GM12878 (cell line): ENCODE measurements around the gene LRP10. TPM values are rescaled to one million over a fixed set of nuclear protein-coding genes. Genes with fewer than 3 reads are reported as not detected.

Experiments used
- ATAC-seq: fragments of 200-7000 bp; cut with Tn5 transposase; 3 replicates; pipeline ENCODE4 v1.9.1; 2020; ENCODE audit warnings: mild to moderate bottlenecking, moderate library complexity
- Bru-seq: library from RNA; stranded (reverse); fragments of 400-500 nt; gene quantifications from one replicate; lab custom pipeline; 2021; lab: Mats Ljungman, UMichigan
- BruChase-seq, 2 experiments: library from RNA; stranded (reverse); fragments of 400-500 nt; gene quantifications; one replicate each; lab custom pipeline; 2021; lab: Mats Ljungman, UMichigan
- BruUV-seq: library from RNA; stranded (reverse); fragments of 400-500 nt; replicated peaks from 2 replicates; lab custom pipeline; 2021; lab: Mats Ljungman, UMichigan
- CTCF ChIA-PET: fragments of 300-600 bp; sonication (Branson Sonifier 250); formaldehyde crosslinking; extraction: SDS; loops from one replicate; lab custom pipeline; 2021; ENCODE audit warnings: inconsistent platforms; lab: Yijun Ruan, JAX
- POLR2A ChIA-PET: fragments of 350-600 bp; formaldehyde crosslinking; extraction: SDS; loops from one replicate; lab custom pipeline; 2021; ENCODE audit warnings: inconsistent platforms; lab: Charles Lee
- RAD21 ChIA-PET: fragments of 300-600 bp; sonication (Branson Sonifier 250); formaldehyde crosslinking; loops from one replicate; lab custom pipeline; 2023; ENCODE audit warnings: antibody characterized with exemption; ENCODE audit not compliant: unreplicated experiment; lab: Charles Lee
- SMC1A ChIA-PET: fragments of 300-600 bp; sonication (Branson Sonifier 250); formaldehyde crosslinking; loops from one replicate; lab custom pipeline; 2023; ENCODE audit not compliant: unreplicated experiment, uncharacterized antibody; lab: Charles Lee
- DNase-seq: peaks from one replicate; pipeline ENCODE4 v3.0.0-alpha.2; 2011; ENCODE audit warnings: low read depth, low spot score
- FAIRE-seq: peaks from 3 replicates; lab custom pipeline; 2011; peaks lifted over from hg19 to GRCh38; lab: Jason Lieb, UNC
- H2AFZ ChIP-seq: 2 replicates; pipeline ENCODE4 v1.6.0; 2011; ENCODE audit warnings: low read depth, low read length, control low read depth; ENCODE audit not compliant: control insufficient read depth
- H3K27ac ChIP-seq: 2 replicates; pipeline ENCODE4 v1.5.1; 2011; ENCODE audit warnings: control low read depth; ENCODE audit not compliant: control insufficient read depth, insufficient read depth
- H3K27me3 ChIP-seq, 2 experiments: replicated peaks in 1 of 2; 2 replicates each; pipeline versions ENCODE4 v1.6.0 to v1.6.1; 2011; ENCODE audit warnings: low read length in 1 of 2; ENCODE audit not compliant: control insufficient read depth in 2 of 2, insufficient read depth in 2 of 2
- H3K36me3 ChIP-seq, 2 experiments: 2 replicates each; pipeline ENCODE4 v1.5.1; 2011; ENCODE audit warnings: low read length in 1 of 2; ENCODE audit not compliant: control insufficient read depth in 2 of 2, insufficient read depth in 2 of 2
- H3K4me1 ChIP-seq: 2 replicates; pipeline ENCODE4 v1.6.1; 2011; ENCODE audit warnings: mild to moderate bottlenecking, low read length, moderate library complexity, mixed read lengths; ENCODE audit not compliant: control insufficient read depth, insufficient read depth
- H3K4me2 ChIP-seq: 2 replicates; pipeline ENCODE4 v1.6.0; 2011; ENCODE audit warnings: control low read depth; ENCODE audit not compliant: control insufficient read depth, insufficient read depth
- H3K4me3 ChIP-seq: fragments of 200-600 bp; sonication (generic); 2 replicates; pipeline ENCODE4 v1.5.1; 2016
- H3K79me2 ChIP-seq: 2 replicates; pipeline ENCODE4 v1.6.0; 2011; ENCODE audit warnings: low read length; ENCODE audit not compliant: control insufficient read depth, insufficient read depth
- H3K9ac ChIP-seq: 2 replicates; pipeline ENCODE4 v1.8.0; 2011; ENCODE audit warnings: low read length, control low read depth, mixed read lengths; ENCODE audit not compliant: control insufficient read depth, insufficient read depth
- H3K9me3 ChIP-seq: replicated peaks from 3 replicates; pipeline ENCODE4 v1.5.1; 2011; ENCODE audit warnings: mild to moderate bottlenecking, low read length; ENCODE audit not compliant: control insufficient read depth, insufficient read depth
- H4K20me1 ChIP-seq: 2 replicates; pipeline ENCODE4 v1.6.0; 2011; ENCODE audit not compliant: control insufficient read depth, insufficient read depth
- BMI1 ChIP-seq: fragments of 450-650 bp; IDR thresholded peaks from 2 replicates; pipeline ENCODE4 v1.6.1; 2016; ENCODE audit warnings: mild to moderate bottlenecking, moderate library complexity, borderline replicate concordance
- CREB1 ChIP-seq: IDR thresholded peaks from 2 replicates; pipeline ENCODE4 v1.6.1; 2012; ENCODE audit warnings: low read depth, mild to moderate bottlenecking, inconsistent platforms
- ETV6 ChIP-seq, 2 experiments: fragments of 450-650 bp in 1 of 2; IDR thresholded peaks in 1 of 2; conservative IDR thresholded peaks in 1 of 2; 2 replicates each; pipeline ENCODE4 v1.6.1; 2014; ENCODE audit warnings: antibody characterized with exemption in 1 of 2, borderline replicate concordance in 1 of 2, low read depth in 1 of 2, mild to moderate bottlenecking in 1 of 2, moderate library complexity in 1 of 2
- PAX5 ChIP-seq: IDR thresholded peaks from 2 replicates; pipeline ENCODE4 v1.6.1; 2011; ENCODE audit warnings: low read depth, low read length, borderline replicate concordance
- PBX3 ChIP-seq: IDR thresholded peaks from 2 replicates; pipeline ENCODE4 v1.6.1; 2011; ENCODE audit warnings: mild to moderate bottlenecking, low read depth, low read length, moderate library complexity; ENCODE audit not compliant: insufficient replicate concordance
- POLR2AphosphoS2 ChIP-seq: IDR thresholded peaks from 2 replicates; pipeline ENCODE4 v1.6.1; 2011; ENCODE audit warnings: low read depth, mild to moderate bottlenecking, low read length, improper control_type of control experiment, moderate library complexity
- RB1 ChIP-seq: fragments of 450-650 bp; formaldehyde crosslinking; IDR thresholded peaks from 2 replicates; pipeline ENCODE4 v1.6.1; 2017; ENCODE audit warnings: mild to moderate bottlenecking, borderline replicate concordance
- SPI1 ChIP-seq: IDR thresholded peaks from 2 replicates; pipeline ENCODE4 v1.6.1; 2011; ENCODE audit warnings: low read depth, mild to moderate bottlenecking, low read length, moderate library complexity, borderline replicate concordance; ENCODE audit not compliant: insufficient read depth
- SRF ChIP-seq, 2 experiments: IDR thresholded peaks; 2 replicates each; pipeline ENCODE4 v1.6.1; 2011; ENCODE audit warnings: low read depth in 2 of 2, low read length in 2 of 2, mild to moderate bottlenecking in 1 of 2, moderate library complexity in 1 of 2
- STAT3 ChIP-seq: IDR thresholded peaks from 2 replicates; pipeline ENCODE4 v1.6.1; 2011; ENCODE audit warnings: low read depth, low read length, improper control_type of control experiment
- TCF12 ChIP-seq: IDR thresholded peaks from 2 replicates; pipeline ENCODE4 v1.6.1; 2011; ENCODE audit warnings: low read depth, mild to moderate bottlenecking, low read length
- TCF3 ChIP-seq: IDR thresholded peaks from 2 replicates; pipeline ENCODE4 v1.6.1; 2012; ENCODE audit warnings: low read depth, mild to moderate bottlenecking, low read length, borderline replicate concordance; ENCODE audit not compliant: insufficient read depth
- ZZZ3 ChIP-seq: IDR thresholded peaks from 2 replicates; pipeline ENCODE4 v1.6.1; 2011; ENCODE audit warnings: low read depth; ENCODE audit not compliant: control insufficient read depth, insufficient read length
- WGBS: methylation state at CpG from one replicate; pipeline ENCODE4 v1.1.6; 2016; ENCODE audit warnings: low lambda C conversion rate; ENCODE audit not compliant: insufficient replicate concordance, insufficient coverage; ENCODE audit errors: missing lambda C conversion rate; 5-methylcytosine and 5-hydroxymethylcytosine counted together
- in situ Hi-C: fragments of 300-500 bp; cut with MboI; formaldehyde crosslinking; loops from 9 replicates; pipeline ENCODE4 v1.14.3; 2018; ENCODE audit warnings: mixed read lengths
- intact Hi-C: fragments of 100-400 bp; cut with micrococcal nuclease; formaldehyde crosslinking; loops from one replicate; pipeline ENCODE4 v1.14.2; 2022; ENCODE audit not compliant: unreplicated experiment
- long read RNA-seq, 2 experiments: library from polyadenylated mRNA; unstranded; transcript quantifications; one replicate each; pipeline ENCODE4 v2.0.0, GENCODE V29; 2019 to 2020
- polyA minus RNA-seq, 3 experiments: library from RNA; depleted of rRNA, polyadenylated mRNA; stranded (reverse); fragments of >200 nt; gene quantifications; 2 replicates each; pipeline ENCODE4 v1.2.3, GENCODE V29; 2011
- polyA plus RNA-seq, 11 experiments: library from polyadenylated mRNA; depleted of rRNA in 4 of 11; unstranded in 6 of 11; stranded (reverse) in 5 of 11; fragments of >200 nt; fragmentation: Nextera tagmentation in 4 of 11; fragmentation: Illumina TruSeq in 1 of 11; extraction: Ambion mirVana in 4 of 11; extraction: Trizol in 1 of 11; gene quantifications; 1 replicate in 1 of 11; 2 replicates in 10 of 11; pipeline versions ENCODE4 v1.2.1 to v1.2.3, GENCODE V29; 2011 to 2016; ENCODE audit warnings: inconsistent platforms in 2 of 11, missing spikeins in 2 of 11, low read depth in 1 of 11
- total RNA-seq, 4 experiments: library from RNA; depleted of rRNA in 3 of 4; stranded (reverse); fragments of >200 nt in 3 of 4; fragmentation: Illumina TruSeq in 1 of 4; extraction: Trizol in 1 of 4; gene quantifications; 2 replicates each; pipeline versions ENCODE4 v1.2.1 to v1.2.3, GENCODE V29; 2013 to 2021

Gene LRP10, protein sequence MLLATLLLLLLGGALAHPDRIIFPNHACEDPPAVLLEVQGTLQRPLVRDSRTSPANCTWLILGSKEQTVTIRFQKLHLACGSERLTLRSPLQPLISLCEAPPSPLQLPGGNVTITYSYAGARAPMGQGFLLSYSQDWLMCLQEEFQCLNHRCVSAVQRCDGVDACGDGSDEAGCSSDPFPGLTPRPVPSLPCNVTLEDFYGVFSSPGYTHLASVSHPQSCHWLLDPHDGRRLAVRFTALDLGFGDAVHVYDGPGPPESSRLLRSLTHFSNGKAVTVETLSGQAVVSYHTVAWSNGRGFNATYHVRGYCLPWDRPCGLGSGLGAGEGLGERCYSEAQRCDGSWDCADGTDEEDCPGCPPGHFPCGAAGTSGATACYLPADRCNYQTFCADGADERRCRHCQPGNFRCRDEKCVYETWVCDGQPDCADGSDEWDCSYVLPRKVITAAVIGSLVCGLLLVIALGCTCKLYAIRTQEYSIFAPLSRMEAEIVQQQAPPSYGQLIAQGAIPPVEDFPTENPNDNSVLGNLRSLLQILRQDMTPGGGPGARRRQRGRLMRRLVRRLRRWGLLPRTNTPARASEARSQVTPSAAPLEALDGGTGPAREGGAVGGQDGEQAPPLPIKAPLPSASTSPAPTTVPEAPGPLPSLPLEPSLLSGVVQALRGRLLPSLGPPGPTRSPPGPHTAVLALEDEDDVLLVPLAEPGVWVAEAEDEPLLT
- total RNA-seq (2013; cell fraction: nucleolus; rRNA removed), result 43.0 and 46.7 TPM in 2 replicates
- total RNA-seq (2014; rRNA removed) (16.7 and 17.8 TPM in 2 replicates), total RNA-seq (2014; rRNA removed; fragmentation: Illumina TruSeq; extraction: Trizol) (10.5 and 13.5 TPM in 2 replicates), total RNA-seq (2021) (51.5 and 56.9 TPM in 2 replicates), polyA plus RNA-seq (2011; rRNA removed) (7.9 and 20.4 TPM in 2 replicates), polyA plus RNA-seq (2014; fragmentation: Illumina TruSeq; extraction: Trizol) (8.3 and 24.5 TPM in 2 replicates), polyA plus RNA-seq (2014; fragmentation: Nextera tagmentation; extraction: Ambion mirVana) (1 to 10 TPM; 3.0 TPM), polyA plus RNA-seq (2014; rRNA removed) (21.4 and 23.0 TPM in 2 replicates), polyA plus RNA-seq (2016; fragmentation: Nextera tagmentation; extraction: Ambion mirVana) (10 to 100 TPM; 43.8 to 53.7 TPM), polyA minus RNA-seq (2011; rRNA and poly(A)+ RNA removed) (43.4 and 68.8 TPM in 2 replicates), Bru-seq, nascent RNA (percentile 78 among the genes with signal in this experiment), BruChase-seq, experiment 1, labeled RNA remaining after a 6-hour chase (percentile 90 among the genes with signal in this experiment), BruChase-seq, experiment 2, labeled RNA remaining after a 2-hour chase (percentile 80 among the genes with signal in this experiment)
- 23.9 TPM for polyA plus RNA-seq (2011; ENCODE audit: low read depth)
- polyA plus RNA-seq (2011; cell fraction: cytosol; rRNA removed), result 30.1 and 31.1 TPM in 2 replicates
- 57.3 and 57.9 TPM in 2 replicates for polyA plus RNA-seq (2011; cell fraction: nucleus; rRNA removed)
- polyA plus RNA-seq (2012), result 47.1 and 60.2 TPM in 2 replicates
- 30.1 and 34.1 TPM in 2 replicates for polyA minus RNA-seq (2011; cell fraction: cytosol; rRNA and poly(A)+ RNA removed)
- 24.3 and 36.3 TPM in 2 replicates for polyA minus RNA-seq (2011; cell fraction: nucleus; rRNA and poly(A)+ RNA removed)
- long read RNA-seq, experiment 1, full-length matches to known transcripts, result 15 of 21 reads
- long read RNA-seq, experiment 1, partial matches to known transcripts, result 1 of 21 reads
- long read RNA-seq, experiment 1, other reads (novel, unspliced or antisense), result 5 of 21 reads
- long read RNA-seq, experiment 2, partial matches to known transcripts, result 0 of 8 reads
- long read RNA-seq, experiment 2, other reads (novel, unspliced or antisense), result 8 of 8 reads

GRCh38 chr14:22871224-22872032 is at the start of gene LRP10:
TSS of gene LRP10 (plus strand) at chr14:22871740. CDS start at chr14:22872304, 564 bp downstream.
- peak within 1 kb of the TSS; percentile 93 for H3K27ac ChIP-seq
- under 1% methylated on average over 44 of the region's 50 CpGs for WGBS
- FAIRE-seq, result peak; percentile 86
- TF ChIP-seq CREB1 (peak; percentile 64; the same call in 1 of the 2 replicates), SRF (IDR thresholded peaks at IDR 0.05; ENCODE audit: low read depth in 2 of 2, low read length in 2 of 2) (no peak; a peak in 1 of 4 replicates), RB1 (no peak), ETV6 (conservative IDR thresholded peaks at IDR 0.05 in 1 of 2, IDR thresholded peaks at IDR 0.05 in 1 of 2; ENCODE audit: borderline replicate concordance in 1 of 2, low read depth in 1 of 2) (no peak; a peak in 1 of 4 replicates), SPI1 (peak; percentile 90), ZZZ3 (no peak), STAT3 (no peak), PBX3 (peak; percentile 94), TCF3 (peak; percentile 69; the same call in 1 of the 2 replicates), POLR2AphosphoS2 (peak; percentile 84), BMI1 (no peak), PAX5 (peak; percentile 93), TCF12 (peak; percentile 82; the same call in 1 of the 2 replicates)

More at GRCh38 chr14:22871224-22872032, at the start of gene LRP10:
- H3K4me1 ChIP-seq, result peaks cover 8% of the 10 kb centered on the region
- H3K9ac ChIP-seq, result peak within 1 kb of the TSS; percentile 90
- H3K4me2 ChIP-seq, result peak within 1 kb of the TSS; percentile 93
- H3K27me3 ChIP-seq, result no peaks in the 10 kb centered on the region
- H3K36me3 ChIP-seq, result peaks cover 14 to 20% of the 10 kb centered on the region in 2 experiments
- peaks cover 18% of the 10 kb centered on the region for H3K79me2 ChIP-seq
- intact Hi-C loops, result loop anchor here (1.0 to 5.0 kb wide), 3 partner anchors 16 to 46 kb away; partner anchors contain the start of gene RBM23
- no peaks in the 10 kb centered on the region for H3K9me3 ChIP-seq
- no peaks in the 10 kb centered on the region for H4K20me1 ChIP-seq
- ATAC-seq, result peak; percentile 92
- RAD21 ChIA-PET, result interaction anchor here (0.5 to 6.4 kb wide), 22 partner anchors 10 to 315 kb away, joined by 3 to 56 read pairs (median 4); partner anchors contain the start of genes ABHD4, OXA1L and RBM23
- TSS peak; percentile 92 for BruUV-seq
- in situ Hi-C loops, result no loop called here
- CTCF ChIA-PET, result interaction anchor here (0.8 to 6.9 kb wide), 20 partner anchors 11 to 434 kb away, joined by 3 to 174 read pairs (median 7); partner anchors contain the start of genes MRPL52, OXA1L, PRMT5 and RBM23
- H3K4me3 ChIP-seq, result peak within 1 kb of the TSS; percentile 74
- SMC1A ChIA-PET, result interaction anchor here (0.9 to 4.9 kb wide), 20 partner anchors 10 to 301 kb away, joined by 3 to 110 read pairs (median 5); partner anchors contain the start of genes DAD1, HAUS4, PRMT5 and RBM23
- H2AFZ ChIP-seq, result peak within 1 kb of the TSS; percentile 71
- peak; percentile 78 for DNase-seq
- POLR2A ChIA-PET, result interaction anchor here (0.5 to 3.9 kb wide), 21 partner anchors 9 to 312 kb away, joined by 3 to 45 read pairs (median 3); partner anchors contain the start of genes DAD1, PRMT5, RBM23 and REM2
